Tibial nerve (tissue), 4 donors: Measurements from ENCODE around the gene TP73. TPM values are rescaled to one million over a fixed set of nuclear protein-coding genes. Genes with fewer than 3 reads are reported as not detected.

ENCODE experiments used
- DNase-seq, 2 donors: peaks; one replicate each; pipeline ENCODE4 v3.0.0-alpha.2; 2019; ENCODE audit warnings: low spot score in 2 of 2
- H3K27ac ChIP-seq, 4 donors: fragments of 200-600 bp; sonication (generic) in 3 of 4; one replicate each; pipeline ENCODE4 v1.5.1; 2017 to 2019; ENCODE audit warnings: mild to moderate bottlenecking in 1 of 4
- H3K27me3 ChIP-seq, 2 donors: fragments of 200-600 bp; sonication (generic) in 1 of 2; one replicate each; pipeline versions ENCODE4 v1.5.1 to v1.6.0; 2017 to 2019
- H3K36me3 ChIP-seq, 3 donors: fragments of 200-600 bp; sonication (generic); one replicate each; pipeline ENCODE4 v1.5.1; 2018 to 2019
- H3K4me1 ChIP-seq, 4 donors: fragments of 200-600 bp; sonication (generic) in 3 of 4; one replicate each; pipeline ENCODE4 v1.5.1; 2017 to 2019
- H3K4me3 ChIP-seq, 4 donors: fragments of 200-600 bp; sonication (generic) in 3 of 4; one replicate each; pipeline ENCODE4 v1.5.1; 2017 to 2019; ENCODE audit warnings: mild to moderate bottlenecking in 1 of 4, moderate library complexity in 1 of 4
- H3K9me3 ChIP-seq, 4 donors: fragments of 200-600 bp; sonication (generic) in 3 of 4; one replicate each; pipeline ENCODE4 v1.5.1; 2017 to 2019
- EP300 ChIP-seq, 2 donors: sonication (generic); formaldehyde crosslinking; IDR thresholded peaks; one replicate each; pipeline ENCODE4 v1.6.1; 2017; ENCODE audit warnings: antibody characterized with exemption in 2 of 2, mild to moderate bottlenecking in 1 of 2
- POLR2A ChIP-seq, 2 donors: fragments of 450-650 bp; IDR thresholded peaks; one replicate each; pipeline ENCODE4 v1.6.1; 2017; ENCODE audit warnings: antibody characterized with exemption in 2 of 2, mild to moderate bottlenecking in 2 of 2, moderate library complexity in 2 of 2
- WGBS, 2 donors: methylation state at CpG; one replicate each; pipeline ENCODE4 v1.1.5; 2018; 5-methylcytosine and 5-hydroxymethylcytosine counted together
- total RNA-seq, 4 donors: library from RNA; depleted of rRNA; stranded (reverse); fragments of >200 nt; gene quantifications; one replicate each; pipeline ENCODE4 v1.1.0, GENCODE V29; 2016
- TF ChIP-seq, protein P1 (sequence below), 5 experiments: fragments of 200-600 bp in 3 of 5; fragments of 450-650 bp in 2 of 5; sonication (generic) in 3 of 5; IDR thresholded peaks; one replicate each; pipeline ENCODE4 v1.5.1; 2016 to 2019; ENCODE audit warnings: antibody characterized with exemption in 5 of 5, mild to moderate bottlenecking in 3 of 5, moderate library complexity in 2 of 5

Gene TP73
- total RNA-seq, 4 donors from 2014 or later = 0.30 TPM; not detected in 3

DNA sequence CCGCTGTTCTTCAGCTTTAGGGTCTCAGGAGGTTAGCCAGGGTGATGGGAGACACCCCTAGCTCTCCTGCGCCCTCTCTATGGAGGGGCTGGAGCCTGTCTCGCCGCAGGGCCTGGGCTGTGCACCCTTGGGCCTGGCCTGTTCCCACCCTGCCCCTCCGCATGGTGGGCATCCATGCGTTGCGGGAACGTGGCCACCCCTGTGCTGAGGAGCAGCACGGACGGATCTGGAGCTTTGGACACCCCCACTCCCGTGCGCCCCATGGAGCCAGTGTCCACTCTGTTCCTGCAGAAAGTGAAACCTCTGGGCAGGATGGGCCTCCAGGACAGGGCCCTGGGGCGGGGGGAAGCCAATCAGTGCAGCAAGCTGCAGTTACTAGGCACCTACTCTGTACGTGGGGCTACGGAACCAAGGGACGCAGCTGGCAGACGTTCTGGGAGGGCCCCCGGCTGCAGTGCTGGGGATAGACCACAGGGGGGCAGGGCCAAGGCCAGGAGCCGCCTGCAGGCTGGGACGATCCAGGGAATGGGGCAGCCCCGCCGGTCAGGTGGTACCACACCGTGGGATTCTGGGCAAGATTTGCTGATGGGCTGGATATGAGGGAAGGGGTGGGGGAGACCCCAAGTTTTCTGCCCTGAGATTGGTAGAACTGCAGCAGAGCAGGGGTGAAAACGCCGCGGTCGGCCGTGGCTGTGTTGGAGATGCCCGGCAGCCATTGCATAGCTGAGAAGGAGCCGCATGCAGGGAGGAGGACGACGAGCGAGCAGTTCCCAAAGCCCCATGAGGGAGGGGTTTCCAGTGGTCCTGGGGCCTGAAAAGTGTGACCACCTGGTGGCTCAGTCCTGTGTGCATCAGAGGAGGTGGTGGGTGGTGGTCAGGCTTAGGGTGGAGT, 43.3 kb downstream of the TP73 start:
- H3K27me3 ChIP-seq = peaks cover 0 to 34% of the 10 kb centered on the region in 2 donors
- 46 to 47% methylated on average over 29 to 33 of the region's 33 CpGs for WGBS, 2 donors
- H3K9me3 ChIP-seq = no peaks in the 10 kb centered on the region
- peaks cover 0 to 8% (median 0%) of the 10 kb centered on the region in 4 donors for H3K4me1 ChIP-seq
- H3K27ac ChIP-seq = no peak overlapping the region
- H3K4me3 ChIP-seq = peak overlapping the region in 1 of 4 donors; percentile 12
- peak in 1 of 2 donors; percentile 12 for DNase-seq
- H3K36me3 ChIP-seq = no peaks in the 10 kb centered on the region
- TF ChIP-seq POLR2A (IDR thresholded peaks at IDR 0.05) = no peak
- TF ChIP-seq, protein P1, sequence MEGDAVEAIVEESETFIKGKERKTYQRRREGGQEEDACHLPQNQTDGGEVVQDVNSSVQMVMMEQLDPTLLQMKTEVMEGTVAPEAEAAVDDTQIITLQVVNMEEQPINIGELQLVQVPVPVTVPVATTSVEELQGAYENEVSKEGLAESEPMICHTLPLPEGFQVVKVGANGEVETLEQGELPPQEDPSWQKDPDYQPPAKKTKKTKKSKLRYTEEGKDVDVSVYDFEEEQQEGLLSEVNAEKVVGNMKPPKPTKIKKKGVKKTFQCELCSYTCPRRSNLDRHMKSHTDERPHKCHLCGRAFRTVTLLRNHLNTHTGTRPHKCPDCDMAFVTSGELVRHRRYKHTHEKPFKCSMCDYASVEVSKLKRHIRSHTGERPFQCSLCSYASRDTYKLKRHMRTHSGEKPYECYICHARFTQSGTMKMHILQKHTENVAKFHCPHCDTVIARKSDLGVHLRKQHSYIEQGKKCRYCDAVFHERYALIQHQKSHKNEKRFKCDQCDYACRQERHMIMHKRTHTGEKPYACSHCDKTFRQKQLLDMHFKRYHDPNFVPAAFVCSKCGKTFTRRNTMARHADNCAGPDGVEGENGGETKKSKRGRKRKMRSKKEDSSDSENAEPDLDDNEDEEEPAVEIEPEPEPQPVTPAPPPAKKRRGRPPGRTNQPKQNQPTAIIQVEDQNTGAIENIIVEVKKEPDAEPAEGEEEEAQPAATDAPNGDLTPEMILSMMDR (IDR thresholded peaks at IDR 0.05) = peak; percentile 56 to 73 (median 65)

DNA sequence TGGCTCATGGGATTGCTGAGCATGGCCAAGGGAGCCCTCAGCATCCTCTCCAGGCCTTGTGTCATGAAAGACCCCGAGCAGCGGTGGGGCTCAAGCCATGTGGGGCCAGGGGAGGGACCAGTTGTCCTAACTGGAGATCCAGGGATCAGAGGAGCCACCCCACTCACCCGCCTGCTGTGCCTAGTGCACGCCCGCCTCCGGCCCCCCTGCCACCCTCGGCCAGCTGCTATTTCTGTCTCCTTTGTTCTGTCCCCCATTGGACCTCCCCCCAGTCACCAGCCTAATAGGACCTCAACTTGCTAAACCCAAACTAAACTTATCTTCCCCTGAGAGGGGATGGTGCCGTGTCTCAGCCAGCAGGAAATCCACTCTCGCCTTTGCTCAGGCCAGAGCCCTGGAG, 44.4 kb downstream of the TP73 start:
- H3K27ac ChIP-seq = no peak overlapping the region

DNA sequence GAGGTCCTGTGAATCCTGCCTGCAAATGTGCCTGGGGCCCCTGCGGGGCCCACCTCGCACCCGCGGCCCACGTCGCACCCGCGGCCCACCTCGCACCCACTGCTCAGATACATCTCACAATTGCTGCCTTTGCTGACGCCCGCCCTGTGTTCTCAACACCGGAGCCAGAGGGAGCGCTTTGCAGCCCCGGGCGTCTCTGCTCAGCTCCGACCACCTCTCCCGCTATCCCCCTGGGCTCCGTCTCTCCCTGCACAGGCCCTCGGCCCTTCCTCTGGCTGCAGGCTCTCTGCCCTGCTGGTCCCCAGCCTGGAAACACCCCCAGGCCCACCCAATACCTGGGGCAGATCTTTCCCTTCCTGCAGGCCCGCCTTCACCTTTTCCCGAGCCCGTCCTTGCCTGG, 44.8 kb downstream of the TP73 start:
- no peak for DNase-seq
- Histone ChIP-seq H3K4me1 (peaks cover 0 to 8% (median 0%) of the 10 kb centered on the region in 4 donors), H3K4me3 (no peak overlapping the region), H3K9me3 (no peaks in the 10 kb centered on the region), H3K27me3 (peaks cover 0 to 41% of the 10 kb centered on the region in 2 donors), H3K36me3 (no peaks in the 10 kb centered on the region), H3K27ac (no peak overlapping the region)
- 92 to 95% methylated on average over 20 to 22 of the region's 22 CpGs for WGBS, 2 donors
- TF ChIP-seq, protein P1 (IDR thresholded peaks at IDR 0.05) = no peak
- TF ChIP-seq POLR2A (IDR thresholded peaks at IDR 0.05) (no peak), EP300 (IDR thresholded peaks at IDR 0.05) (no peak)

More for the DNA sequence above, 44.4 kb downstream of the TP73 start:
- 84% methylated on average over 8 to 9 of the region's 9 CpGs for WGBS, 2 donors
- TF ChIP-seq, protein P1 (IDR thresholded peaks at IDR 0.05) = no peak
- no peak for TF ChIP-seq POLR2A (IDR thresholded peaks at IDR 0.05)
- no peak for TF ChIP-seq EP300 (IDR thresholded peaks at IDR 0.05)
- Histone ChIP-seq H3K4me3 (no peak overlapping the region), H3K9me3 (no peaks in the 10 kb centered on the region), H3K4me1 (peaks cover 0 to 8% (median 0%) of the 10 kb centered on the region in 4 donors), H3K36me3 (no peaks in the 10 kb centered on the region), H3K27me3 (peaks cover 0 to 40% of the 10 kb centered on the region in 2 donors)
- DNase-seq = no peak

DNA sequence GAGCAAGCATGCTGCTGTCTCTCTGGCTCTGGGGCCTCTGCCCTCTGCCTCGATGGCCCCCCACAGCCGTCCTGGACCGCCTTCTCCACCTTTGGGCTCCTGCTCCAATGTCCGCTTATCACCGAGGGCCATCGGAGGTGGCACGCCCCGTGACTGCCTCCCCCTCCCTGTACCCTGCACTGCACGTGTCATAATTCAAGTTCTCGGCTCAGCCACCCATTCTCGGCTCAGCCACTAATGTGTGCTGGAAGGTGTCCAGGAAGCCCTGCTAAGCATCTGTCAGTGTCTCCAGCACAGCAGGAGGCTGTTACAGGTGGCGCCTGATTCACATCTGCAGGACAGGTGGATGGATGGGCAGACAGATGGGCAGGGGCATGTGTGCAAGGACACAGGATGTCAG, 45.5 kb downstream of the TP73 start:
- TF ChIP-seq, protein P1 (IDR thresholded peaks at IDR 0.05) = no peak
- TF ChIP-seq EP300 (IDR thresholded peaks at IDR 0.05) = no peak
- TF ChIP-seq POLR2A (IDR thresholded peaks at IDR 0.05) = no peak
- no peaks in the 10 kb centered on the region for H3K9me3 ChIP-seq
- no peaks in the 10 kb centered on the region for H3K36me3 ChIP-seq
- DNase-seq = no peak
- no peak overlapping the region for H3K27ac ChIP-seq
- WGBS, 2 donors = 80 to 89% methylated on average over 9 to 12 of the region's 12 CpGs
- H3K4me1 ChIP-seq = peaks cover 0 to 8% (median 0%) of the 10 kb centered on the region in 4 donors
- H3K4me3 ChIP-seq = no peak overlapping the region
- peaks cover 0 to 45% of the 10 kb centered on the region in 2 donors for H3K27me3 ChIP-seq
